ENCODE data around the gene FRMD1.
"Not testable (repeated sequence)": the region's sequence is repeated elsewhere in the genome, so short reads cannot be mapped to it uniquely, and the experiment has no call there.

FRMD1 gene

DNA sequence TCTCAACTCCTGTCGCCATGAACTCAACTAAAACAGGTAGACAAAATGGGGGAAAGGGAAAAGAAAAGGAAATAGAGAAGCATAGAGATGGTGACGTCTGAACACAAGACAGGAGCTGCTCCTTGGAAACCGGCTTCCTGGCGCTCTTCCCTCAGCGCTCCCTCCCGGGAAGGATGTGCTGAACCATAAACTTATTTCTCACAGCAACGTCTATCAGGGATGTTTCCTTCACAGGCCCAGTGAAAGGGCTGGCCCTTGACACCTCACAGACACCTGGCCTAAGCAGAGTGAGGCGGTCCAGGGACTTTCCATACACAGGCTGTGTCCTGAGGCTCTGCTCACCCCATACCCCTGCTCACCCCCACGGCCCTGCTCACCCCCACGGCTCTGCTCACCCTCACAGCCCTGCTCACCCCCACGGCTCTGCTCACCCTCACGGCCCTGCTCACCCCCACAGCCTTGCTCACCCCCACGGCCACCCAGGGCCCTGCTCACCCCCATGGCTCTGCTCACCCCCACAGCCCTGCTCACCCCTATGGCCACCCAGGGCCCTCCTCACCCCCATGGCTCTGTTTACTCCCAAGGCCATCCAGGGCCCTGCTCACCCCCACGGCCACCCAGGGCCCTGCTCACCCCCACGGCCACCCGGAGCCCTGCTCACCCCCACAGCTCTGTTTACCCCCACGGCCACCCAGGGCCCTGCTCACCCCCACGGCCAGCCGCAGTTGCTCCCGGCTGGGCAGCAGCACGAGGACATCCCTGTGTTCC, 653 bp downstream of the FRMD1 start:
- DNase-seq (ENCODE audit: low read depth in 2 of 2) = no peak

DNA sequence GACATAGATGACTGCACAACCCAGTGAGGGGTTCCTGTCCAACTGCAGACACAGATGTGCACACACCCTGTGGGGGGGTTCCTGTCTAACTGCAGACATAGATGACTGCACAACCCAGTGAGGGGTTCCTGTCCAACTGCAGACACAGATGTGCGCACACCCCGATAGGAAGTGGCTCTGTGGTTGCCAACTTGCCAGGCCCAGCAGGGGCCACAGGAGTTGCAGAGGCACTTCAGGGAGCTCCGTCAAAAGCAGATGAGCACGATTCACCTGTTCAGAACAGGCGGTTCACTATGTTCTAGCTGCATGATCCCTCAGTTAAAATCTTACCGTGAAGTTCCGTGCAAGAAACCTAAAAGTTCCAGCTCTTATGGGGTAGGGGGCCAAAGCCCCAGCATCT, 1.6 kb downstream of the FRMD1 start:
- DNase-seq (ENCODE audit: low read depth in 2 of 2) = not testable (repeated sequence)

DNA sequence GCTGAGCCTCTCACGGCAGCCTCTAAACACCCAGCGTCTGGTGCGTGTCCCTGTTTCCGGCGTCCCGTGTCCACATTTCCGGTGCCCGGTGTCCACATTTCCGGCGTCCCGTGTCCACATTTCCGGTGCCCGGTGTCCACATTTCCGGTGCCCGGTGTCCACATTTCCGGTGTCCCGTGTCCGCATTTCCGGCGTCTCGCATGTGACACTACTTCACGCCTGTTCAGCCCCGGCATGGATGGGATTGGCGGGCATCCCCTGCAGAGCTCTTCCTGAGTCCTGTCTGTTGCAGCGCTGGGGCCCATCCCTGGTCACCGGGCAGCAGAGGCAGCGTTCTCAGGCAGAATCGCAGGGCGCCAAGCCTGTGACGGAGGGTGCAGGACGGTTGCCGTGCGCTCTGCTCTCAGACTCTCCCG, 3.2 kb downstream of the FRMD1 start:
- DNase-seq (ENCODE audit: low read depth in 2 of 2) = no peak

DNA sequence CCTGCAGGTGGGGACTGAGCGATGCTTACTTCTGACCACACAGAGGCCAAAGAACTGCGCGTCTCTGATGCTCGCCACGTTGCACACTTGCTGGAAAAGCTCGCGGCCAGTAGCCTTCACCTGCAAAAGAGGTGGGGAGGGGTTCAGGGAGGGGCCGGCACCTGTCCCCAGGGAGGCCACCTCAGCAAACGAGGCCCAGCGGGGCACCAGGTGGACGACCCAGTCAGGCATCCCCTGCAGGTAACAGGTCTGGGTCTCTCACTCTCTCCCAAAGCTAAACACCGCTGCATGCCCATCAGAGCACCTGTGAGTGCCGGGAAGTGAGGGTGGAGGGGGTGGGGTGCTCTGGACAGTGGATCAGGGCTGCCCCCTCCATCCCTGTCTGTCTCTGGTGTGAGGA, 3.8 kb downstream of the FRMD1 start:
- DNase-seq (ENCODE audit: low read depth in 2 of 2) = no peak

DNA sequence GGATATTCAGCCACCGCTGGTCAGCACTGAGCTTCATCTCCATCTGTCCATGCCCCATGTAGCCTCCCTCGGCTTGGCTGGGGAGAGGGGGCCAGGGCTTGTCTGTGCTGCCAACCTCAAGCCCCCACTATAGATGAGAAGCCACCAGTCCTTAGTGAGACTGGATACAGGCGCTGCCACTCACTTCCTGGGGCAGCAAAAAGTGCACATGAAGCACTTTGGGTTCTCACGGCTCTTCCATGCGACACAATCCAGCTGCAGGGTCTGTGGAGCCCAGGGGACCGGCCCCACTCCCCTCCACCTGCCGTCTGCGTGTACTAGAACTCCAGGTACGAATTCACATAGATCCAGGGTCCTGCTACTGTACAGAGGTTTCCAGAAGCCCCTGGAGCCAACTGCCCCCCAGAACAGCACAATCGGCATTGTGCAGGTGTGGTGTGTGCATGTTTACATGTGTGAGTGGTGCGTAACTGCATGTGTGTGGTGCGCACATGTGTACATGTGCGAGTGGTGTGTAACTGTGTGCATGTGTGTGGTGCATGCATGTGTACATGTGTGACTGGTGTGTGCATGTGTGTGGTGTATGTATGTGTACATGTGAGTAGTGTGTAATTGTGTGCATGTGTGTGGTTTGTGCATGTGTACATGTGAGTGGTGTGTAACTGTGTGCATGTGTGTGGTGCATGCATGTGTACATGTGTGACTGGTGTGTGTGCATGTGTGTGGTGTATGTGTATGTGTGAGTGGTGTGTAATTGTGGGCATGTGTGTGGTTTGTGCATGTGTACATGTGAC, 4.9 kb downstream of the FRMD1 start:
- DNase-seq (ENCODE audit: low read depth in 2 of 2) = no peak

DNA sequence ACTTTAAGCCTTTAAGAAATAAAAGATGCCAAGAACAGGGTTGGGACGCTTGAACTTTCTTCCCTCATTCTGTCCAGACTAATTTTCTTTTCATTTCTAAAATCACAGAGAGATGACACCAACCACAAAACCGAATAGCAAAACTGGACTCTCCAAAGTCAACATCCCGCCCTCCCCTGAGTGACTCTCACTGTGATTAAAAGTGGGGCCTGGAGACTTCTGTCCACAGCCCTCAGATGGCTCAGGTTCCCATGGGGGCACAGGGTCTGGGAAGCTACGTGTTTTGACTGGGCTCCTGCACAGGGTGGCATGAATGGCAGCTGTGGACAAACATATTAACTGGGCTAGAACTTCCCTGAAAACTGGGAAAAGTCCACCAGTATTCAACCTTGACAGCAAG, 6.3 kb downstream of the FRMD1 start:
- DNase-seq (ENCODE audit: low read depth in 2 of 2) = no peak

DNA sequence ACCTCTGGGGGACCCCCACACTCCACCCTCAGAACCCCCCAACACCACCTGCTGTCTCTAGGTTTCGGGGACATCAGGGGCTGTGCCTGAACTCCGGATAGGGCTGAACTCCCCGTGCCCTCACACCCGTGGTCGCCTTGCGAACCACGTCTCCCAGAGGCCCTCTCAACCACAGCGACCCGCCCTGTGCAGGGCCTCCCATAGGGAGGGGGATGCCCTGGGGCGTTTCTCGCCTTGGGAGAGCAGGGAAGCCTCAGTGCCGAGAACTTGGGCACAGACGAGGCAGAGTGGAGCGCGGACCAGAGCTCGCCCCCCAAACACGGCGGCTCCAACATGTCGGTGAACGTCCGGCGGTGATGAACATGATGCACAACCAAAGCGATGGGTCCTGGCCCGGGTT, 6.8 kb downstream of the FRMD1 start:
- no peak for DNase-seq (ENCODE audit: low read depth in 2 of 2)

DNA sequence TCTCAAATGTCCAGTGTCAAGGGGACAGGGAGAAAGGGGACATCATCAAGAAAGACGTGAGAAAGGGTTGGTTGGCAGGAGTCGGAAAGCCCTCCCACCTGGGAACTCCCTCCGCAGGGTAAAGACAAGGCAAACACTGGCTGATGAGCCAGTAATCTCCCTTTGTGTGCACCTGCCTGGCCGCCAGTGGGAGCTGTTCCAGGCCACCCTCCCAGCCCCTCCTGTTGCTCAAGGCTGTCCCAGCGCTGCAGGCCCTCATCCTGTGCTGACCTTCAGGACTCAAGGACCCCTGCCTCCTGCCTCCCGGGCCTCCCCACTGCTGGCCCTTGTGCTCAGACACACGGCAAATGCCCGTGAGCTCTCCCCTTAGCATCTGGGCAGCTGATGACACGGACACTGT, 7.4 kb downstream of the FRMD1 start:
- DNase-seq (ENCODE audit: low read depth in 2 of 2) = no peak

DNA sequence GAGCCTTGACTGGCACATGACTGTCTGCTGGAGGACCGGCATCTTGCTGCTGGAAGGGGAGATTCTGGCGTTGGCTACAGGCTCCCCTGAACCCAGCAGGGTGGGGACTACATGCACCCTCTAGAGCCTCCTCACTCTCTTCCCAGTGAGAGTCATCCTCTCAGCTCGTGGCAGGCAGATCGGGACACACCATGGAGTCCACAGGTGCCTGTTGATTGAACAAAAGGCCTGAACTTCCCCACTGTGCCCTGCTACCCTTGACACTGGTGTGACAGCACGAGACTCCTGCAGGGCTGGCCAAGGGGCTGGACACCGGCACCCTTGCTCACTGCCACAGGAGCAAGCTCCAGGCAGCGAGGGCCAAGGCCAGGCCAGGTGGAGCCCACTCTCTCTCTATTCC, 8.2 kb downstream of the FRMD1 start:
- DNase-seq (ENCODE audit: low read depth in 2 of 2) = no peak

DNA sequence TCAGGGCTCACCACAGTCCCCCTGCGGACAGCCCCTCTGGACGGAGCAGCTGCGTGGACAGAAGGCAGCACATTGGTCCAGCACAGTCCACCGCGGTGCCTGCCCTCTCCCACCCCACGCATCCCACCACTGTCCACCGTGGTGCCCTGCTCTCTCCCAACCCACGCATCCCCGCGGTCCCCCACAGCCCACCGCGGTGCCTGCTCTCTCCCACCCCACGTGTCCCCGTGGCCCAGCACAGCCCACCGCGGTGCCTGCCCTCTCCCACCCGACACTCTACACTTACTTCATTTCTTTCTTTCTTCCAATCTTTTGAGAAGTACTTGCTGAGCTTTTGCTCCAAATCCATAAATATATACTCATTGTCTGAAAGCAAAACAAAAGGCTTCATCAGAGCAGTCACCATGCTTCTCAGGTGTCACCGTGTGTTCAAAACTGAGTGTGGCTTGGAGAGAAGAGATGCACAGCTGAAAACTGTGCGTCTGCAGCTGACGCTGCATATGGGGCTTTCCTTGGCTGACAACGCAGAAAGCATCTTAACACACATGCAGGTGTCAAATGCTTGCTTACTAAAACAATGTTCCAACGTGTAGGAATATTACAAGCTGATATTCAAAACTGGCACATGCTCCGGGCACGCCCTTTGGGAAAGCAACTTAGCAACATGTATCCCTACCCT, 11.8 kb downstream of the FRMD1 start:
- no peak for DNase-seq (ENCODE audit: low read depth in 2 of 2)

DNA sequence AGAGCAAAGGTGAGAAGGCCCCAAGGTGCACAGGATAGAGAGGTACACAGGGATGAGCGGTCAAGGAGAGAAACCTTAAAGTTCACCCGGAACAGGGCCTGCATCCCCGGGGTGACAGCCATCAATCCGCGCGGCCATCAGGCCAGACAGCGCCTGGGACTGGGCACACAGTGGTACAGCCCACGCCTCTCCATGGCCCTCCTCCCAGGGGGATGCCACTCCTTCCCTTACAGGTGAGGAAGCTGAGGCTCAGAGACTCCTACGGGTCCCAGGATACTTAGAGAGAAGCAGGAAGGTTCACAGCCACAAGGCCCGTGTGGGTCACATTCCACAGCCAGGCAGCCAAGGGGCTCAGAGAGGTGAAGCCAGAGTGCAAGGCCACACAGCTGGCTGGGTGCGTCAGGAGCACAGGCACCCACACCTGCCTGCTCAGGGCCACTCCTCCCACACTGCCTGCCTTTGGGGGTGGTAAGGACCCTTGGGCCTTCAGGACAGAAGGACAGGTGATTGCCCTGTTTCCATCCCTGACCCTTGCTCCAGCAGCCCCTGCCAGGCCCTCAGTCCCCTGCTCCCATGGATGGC, 14.7 kb downstream of the FRMD1 start:
- DNase-seq (ENCODE audit: low read depth in 2 of 2) = no peak

DNA sequence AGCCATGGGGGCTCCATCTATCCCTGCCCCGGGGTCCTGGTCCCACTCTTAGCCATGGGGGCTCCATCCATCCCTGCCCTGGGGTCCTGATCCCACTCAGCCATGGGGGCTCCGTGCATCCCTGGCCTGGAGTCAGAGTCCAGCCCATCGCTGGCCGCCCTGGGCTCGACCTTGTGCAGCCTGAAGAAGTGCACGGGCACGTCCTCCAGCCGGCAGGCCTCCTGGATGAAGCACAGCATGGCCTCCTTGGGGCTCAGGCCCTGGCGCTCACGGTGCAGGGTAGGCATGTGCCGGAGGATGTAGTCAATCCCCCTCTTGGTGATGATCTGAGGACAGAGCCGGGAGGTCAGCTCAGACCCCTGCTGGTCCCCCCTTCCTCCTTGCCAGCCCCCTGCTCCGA, 15.6 kb downstream of the FRMD1 start:
- no peak for DNase-seq (ENCODE audit: low read depth in 2 of 2)

DNA sequence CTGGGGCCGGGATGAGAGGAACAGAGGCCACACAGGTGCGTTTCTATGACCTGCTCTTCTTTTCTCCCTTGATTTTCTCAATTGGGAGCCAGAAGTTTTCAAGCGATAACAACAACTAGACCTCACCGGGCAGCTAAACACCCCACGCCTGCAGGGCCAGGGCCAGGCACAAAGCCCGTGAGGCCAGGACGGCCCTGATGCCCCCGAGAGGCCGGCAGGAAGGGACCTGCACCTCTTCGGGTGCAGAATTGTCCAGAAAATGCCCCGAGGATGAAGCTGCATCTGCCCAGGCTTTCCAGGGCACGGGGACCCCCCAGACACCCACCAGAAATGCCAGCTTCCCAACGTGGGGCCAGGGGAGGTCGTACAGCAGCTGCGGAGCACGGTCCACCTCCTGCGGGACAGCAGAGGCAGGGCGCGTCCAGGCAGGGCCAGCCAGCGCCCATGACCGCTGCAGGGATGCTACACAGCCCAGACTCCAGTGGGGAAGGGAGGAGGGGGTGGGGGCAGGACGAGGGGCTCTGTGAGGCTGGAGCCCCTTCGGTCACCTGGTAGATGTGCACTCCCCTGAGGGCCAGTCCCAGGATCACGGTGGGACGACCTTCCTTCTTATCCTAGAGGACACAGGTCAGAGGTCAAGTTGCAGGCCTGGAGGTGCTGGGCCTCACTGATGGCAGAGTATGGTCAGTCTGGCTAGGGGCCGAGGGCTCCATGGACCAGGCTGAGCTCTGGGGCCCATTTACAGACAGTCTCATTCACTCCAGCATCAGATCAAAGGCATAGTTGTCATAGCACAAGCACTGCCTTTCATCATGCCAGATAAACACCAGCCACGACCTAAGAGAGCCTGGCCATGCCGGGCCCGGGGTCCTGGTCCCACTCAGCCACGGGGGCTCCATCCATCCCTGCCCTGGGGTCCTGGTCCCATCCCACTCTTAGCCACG, 16.4 kb downstream of the FRMD1 start:
- DNase-seq (ENCODE audit: low read depth in 2 of 2) = no peak

DNA sequence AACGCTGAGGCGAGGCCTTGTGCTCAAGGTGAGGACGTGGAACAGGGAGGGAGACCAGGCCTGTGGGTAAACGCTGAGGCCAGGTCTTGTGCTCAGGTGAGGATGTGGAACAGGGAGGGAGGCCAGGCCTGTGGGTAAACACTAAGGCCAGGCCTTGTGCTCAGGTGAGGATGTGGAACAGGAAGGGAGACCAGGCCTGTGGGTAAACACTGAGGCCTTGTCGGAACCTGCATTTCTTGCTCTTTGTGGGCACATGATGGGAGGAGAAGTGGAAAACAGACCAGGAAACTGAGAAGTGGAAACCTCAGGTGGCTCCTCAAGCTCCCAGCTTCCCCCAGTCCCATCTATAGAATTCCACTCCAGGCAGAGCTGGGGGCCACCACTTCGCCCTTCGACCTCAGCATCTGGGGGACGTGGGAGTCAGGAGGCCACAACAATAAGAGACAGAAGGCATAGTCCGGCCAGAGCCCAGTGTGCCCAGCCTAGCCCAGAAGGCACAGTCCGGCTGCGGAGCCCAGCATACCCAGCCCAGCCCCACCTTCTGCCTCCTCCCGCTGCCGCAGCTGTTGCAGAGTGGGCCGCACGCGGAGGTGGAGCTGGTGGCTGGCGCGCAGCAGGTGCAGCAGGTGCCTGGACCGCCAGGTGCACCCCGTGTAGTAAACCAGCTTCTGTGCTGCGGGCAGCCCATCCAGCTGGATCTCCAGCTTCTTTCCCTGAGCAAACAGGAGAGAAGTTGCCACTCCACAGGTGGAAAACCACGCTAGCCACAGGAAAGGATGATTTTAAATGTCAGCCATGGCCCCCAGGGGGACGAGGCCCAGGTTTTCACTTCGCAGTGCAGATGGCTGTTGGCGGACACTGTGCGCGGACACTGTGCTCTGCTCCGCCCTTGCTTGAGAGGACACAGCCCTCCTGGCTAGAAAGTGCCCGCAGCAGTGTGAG, 17.5 kb downstream of the FRMD1 start:
- no peak for DNase-seq (ENCODE audit: low read depth in 2 of 2)

DNA sequence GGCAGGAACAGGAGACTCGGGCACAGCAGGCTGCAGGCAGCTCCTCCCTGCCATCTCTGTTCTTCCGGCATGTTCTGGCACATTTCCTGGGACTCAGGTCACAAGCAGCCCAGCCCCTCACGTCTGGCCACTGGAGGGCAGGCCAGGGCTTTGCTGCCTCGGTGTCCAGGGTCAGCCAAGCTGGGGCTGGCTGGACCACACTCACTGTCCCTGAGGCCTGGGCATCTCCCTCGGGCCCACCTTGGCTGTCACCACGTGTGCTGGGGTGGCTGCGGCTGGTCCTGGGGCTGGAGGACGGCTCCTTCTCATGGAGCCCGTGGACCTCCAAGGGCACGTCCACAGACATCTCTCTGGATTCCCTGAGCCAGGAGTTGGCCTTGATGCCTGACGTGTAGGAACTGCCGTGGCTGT, 18.5 kb downstream of the FRMD1 start:
- no peak for DNase-seq (ENCODE audit: low read depth in 2 of 2)

DNA sequence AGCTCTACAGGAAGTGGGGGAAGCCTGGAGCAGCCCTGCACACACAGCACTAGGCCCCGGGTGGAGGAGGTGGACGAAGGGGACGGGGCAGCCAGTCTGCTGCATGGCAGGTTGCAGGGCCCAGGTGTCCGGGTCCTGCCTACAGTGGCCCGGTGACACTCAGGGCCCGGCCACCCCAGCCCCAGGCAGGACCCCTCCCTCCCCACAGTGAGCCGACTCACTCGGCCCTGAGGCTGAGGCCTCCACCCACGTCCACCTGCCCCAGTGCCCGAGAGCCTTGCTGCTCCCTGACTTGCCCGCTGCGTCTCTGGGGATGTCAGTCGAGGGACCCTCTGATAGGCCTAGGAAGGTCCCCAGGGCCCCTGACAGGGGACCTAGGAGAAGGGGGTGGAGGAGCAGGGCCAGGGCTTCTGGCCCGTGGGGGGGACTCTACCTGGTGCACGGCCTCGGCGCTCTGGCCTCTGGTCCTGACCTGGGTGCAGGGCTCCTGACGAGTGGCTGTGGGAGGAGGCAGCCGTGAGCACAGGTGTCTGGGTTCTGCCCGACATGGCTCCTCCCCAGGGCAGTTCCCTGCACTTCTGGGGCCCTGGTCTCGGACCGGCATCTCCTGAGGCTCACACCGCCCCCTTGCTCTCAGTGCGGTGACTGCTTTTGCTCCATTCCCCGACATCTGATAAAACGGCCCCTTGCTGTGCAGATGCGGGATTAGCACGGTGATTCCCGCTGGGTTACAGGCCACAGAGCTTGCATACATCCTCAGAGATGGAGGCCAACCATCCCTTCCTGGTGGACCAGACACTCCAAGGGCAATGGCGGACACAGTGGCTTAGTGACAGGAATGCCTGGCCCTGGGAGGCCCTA, 20.1 kb downstream of the FRMD1 start:
- no peak for DNase-seq (ENCODE audit: low read depth in 2 of 2)

DNA sequence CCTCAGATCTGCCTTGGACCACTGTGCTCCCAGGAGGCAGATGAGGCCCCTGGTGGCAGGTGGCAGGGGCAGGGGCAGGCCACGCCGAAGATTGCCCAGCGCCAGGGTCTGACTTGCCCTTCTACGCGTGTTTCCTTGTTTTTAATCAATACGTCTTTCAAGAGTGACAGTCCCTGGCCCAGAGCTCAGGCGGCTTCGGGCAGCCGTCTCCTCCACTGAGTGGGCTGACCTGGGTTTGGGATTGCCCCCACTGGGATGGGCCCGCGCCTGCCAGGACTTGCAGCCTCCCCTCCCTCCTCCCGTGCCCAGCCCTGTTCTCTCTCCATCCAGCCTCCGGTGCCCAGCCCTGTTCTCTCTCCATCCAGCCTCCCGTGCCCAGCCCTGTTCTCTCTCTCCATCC, 21.2 kb downstream of the FRMD1 start:
- no peak for DNase-seq (ENCODE audit: low read depth in 2 of 2)

DNA sequence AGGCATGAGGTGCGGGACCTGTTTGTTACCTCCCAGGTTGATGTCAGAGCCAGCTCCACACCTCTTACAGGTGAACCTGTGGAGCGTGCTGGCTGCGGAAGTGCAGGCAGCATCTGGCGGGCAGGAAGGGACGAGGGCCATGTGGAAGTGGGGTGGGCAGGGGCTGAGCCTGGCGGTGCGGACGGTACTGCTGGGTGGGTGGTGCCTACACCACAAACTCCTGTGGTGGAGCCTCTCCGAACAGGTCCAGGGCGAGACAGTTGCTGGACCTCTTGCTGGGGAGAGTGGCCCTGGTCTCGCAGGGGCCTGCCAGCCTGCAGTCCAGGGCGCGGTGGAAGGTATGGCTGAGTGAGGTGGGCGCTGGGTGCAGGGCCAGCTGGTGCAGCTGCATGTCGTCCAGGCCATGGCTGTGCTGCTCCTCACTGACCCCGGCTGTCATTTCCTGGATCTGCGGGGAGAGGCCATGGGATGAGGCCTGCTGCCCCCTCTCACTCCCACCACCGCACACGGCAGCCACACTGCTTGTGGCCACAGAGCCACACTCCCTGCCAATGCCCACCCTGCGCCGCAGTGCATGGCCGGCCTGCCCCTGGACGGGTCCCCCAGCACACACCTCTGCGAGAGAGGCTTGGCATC, 22.0 kb downstream of the FRMD1 start:
- no peak for DNase-seq (ENCODE audit: low read depth in 2 of 2)
